ENCODE measurements around the gene TBC1D32.
"Not testable (repeated sequence)": the region's sequence is repeated elsewhere in the genome, so short reads cannot be mapped to it uniquely, and the experiment has no call there.

The TBC1D32 gene

GRCh38 chr6:121334299-121335086 is at the start of gene TBC1D32:
Gene TBC1D32 (minus strand): TSS chr6:121334480. CDS start chr6:121334430, 50 bp downstream.
- in situ Hi-C loops (cut with MboI; ENCODE audit: low sequenced_read_pairs) = no loop called here

- in situ Hi-C loops (cut with MboI; ENCODE audit: low sequenced_read_pairs) = no loop called here
These were observed 49.2 kb upstream of the TBC1D32 start for GRCh38 chr6:121383478-121383877.

- in situ Hi-C loops (cut with MboI; ENCODE audit: low sequenced_read_pairs) = no loop called here
These were observed 48.3 kb upstream of the TBC1D32 start for GRCh38 chr6:121382467-121383121.

- in situ Hi-C loops (cut with MboI; ENCODE audit: low sequenced_read_pairs) = no loop called here
These were observed 42.1 kb upstream of the TBC1D32 start for GRCh38 chr6:121376411-121376810.

GRCh38 chr6:121374219-121374618 is 39.9 kb upstream of the TBC1D32 start:
- in situ Hi-C loops (cut with MboI; ENCODE audit: low sequenced_read_pairs) = not testable (repeated sequence)

GRCh38 chr6:121365536-121366521 is 31.5 kb upstream of the TBC1D32 start:
- in situ Hi-C loops (cut with MboI; ENCODE audit: low sequenced_read_pairs) = no loop called here

GRCh38 chr6:121356575-121356974 is 22.3 kb upstream of the TBC1D32 start:
- in situ Hi-C loops (cut with MboI; ENCODE audit: low sequenced_read_pairs) = no loop called here

- in situ Hi-C loops (cut with MboI; ENCODE audit: low sequenced_read_pairs) = no loop called here
These were observed 20.5 kb upstream of the TBC1D32 start for GRCh38 chr6:121354764-121355163.

- in situ Hi-C loops (cut with MboI; ENCODE audit: low sequenced_read_pairs) = no loop called here
These were observed 18.7 kb upstream of the TBC1D32 start for GRCh38 chr6:121352941-121353340.

- in situ Hi-C loops (cut with MboI; ENCODE audit: low sequenced_read_pairs) = no loop called here
These were observed 17.6 kb upstream of the TBC1D32 start for GRCh38 chr6:121351916-121352315.

GRCh38 chr6:121349596-121349995 is 15.3 kb upstream of the TBC1D32 start:
- in situ Hi-C loops (cut with MboI; ENCODE audit: low sequenced_read_pairs) = no loop called here

GRCh38 chr6:121347484-121347883 is 13.2 kb upstream of the TBC1D32 start:
- in situ Hi-C loops (cut with MboI; ENCODE audit: low sequenced_read_pairs) = no loop called here

GRCh38 chr6:121344539-121344938 is 10.3 kb upstream of the TBC1D32 start:
- in situ Hi-C loops (cut with MboI; ENCODE audit: low sequenced_read_pairs) = no loop called here

GRCh38 chr6:121339639-121340226 is 5.5 kb upstream of the TBC1D32 start:
- in situ Hi-C loops (cut with MboI; ENCODE audit: low sequenced_read_pairs) = no loop called here

GRCh38 chr6:121338956-121339355 is 4.7 kb upstream of the TBC1D32 start:
- in situ Hi-C loops (cut with MboI; ENCODE audit: low sequenced_read_pairs) = no loop called here

GRCh38 chr6:121338366-121338765 is 4.1 kb upstream of the TBC1D32 start:
- in situ Hi-C loops (cut with MboI; ENCODE audit: low sequenced_read_pairs) = no loop called here

GRCh38 chr6:121335087-121336008 is 1.1 kb upstream of the TBC1D32 start:
- in situ Hi-C loops (cut with MboI; ENCODE audit: low sequenced_read_pairs) = no loop called here

GRCh38 chr6:121333694-121334093 is 586 bp downstream of the TBC1D32 start:
- in situ Hi-C loops (cut with MboI; ENCODE audit: low sequenced_read_pairs) = not testable (repeated sequence)

- in situ Hi-C loops (cut with MboI; ENCODE audit: low sequenced_read_pairs) = no loop called here
These were observed 1.1 kb downstream of the TBC1D32 start for GRCh38 chr6:121333196-121333595.

GRCh38 chr6:121330516-121330915 is 3.8 kb downstream of the TBC1D32 start:
- in situ Hi-C loops (cut with MboI; ENCODE audit: low sequenced_read_pairs) = no loop called here

All from HL-60/S4 (cell line).